HG02884 (cell line): ENCODE measurements around the gene C1orf167.

Source experiments
- ATAC-seq: cut with Tn5 transposase; IDR thresholded peaks from one replicate; pipeline ENCODE4 v1.9.1; 2021; ENCODE audit warnings: mild to moderate bottlenecking, moderate library complexity; ENCODE audit not compliant: unreplicated experiment

The C1orf167 gene

DNA sequence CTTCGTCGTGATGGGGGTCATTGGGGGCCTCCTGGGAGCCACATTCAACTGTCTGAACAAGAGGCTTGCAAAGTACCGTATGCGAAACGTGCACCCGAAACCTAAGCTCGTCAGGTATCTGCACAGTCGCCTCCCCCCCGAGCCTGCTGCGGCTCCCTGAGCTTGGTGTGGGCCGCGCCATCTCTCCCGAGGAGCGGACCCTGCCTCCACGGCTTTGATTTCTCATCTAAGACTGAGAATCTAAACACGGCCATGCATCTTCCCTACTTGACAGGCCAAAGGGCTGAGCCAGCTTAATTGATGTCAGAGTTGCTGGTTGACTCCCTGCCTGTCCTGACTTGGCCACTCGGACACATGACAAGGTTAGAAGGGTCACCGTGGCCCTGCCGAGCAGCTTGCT is 66.5 kb downstream of the C1orf167 start:
- no peak for ATAC-seq

DNA sequence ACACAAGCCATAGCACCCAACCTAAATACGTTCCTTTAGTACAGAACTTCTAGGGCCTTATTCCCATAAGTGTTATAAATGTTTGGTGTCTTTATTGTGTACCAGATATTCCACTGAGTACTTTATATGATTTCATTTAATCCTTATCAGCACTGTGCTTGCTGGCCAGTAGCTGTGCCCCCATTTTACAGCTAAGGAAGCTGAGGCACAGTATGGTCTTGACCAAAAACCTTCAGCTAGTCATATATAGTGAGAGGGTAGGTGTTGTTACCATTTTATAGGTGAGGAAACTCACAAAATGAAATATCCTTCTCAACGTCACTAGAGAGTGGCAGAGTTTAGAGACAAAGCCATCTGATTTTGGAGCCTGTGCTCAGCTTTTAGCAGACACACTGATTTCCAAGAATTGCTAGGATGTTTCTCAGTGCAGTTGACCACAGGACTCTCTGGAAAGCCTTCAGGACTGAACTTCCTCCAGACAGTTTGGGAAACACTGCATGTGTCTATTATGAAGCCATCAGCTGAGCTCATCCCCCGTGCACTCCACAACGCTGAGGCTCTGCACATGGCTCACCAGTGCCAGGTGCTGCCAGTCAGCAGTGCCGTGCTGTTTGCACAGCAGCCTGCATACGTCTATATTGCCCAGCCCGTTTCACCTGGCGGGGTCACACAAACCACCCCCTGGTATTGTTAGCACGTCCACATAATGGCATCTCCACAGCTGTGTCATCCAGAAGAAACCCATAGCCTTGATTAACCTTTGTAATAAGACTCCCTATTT is 70.1 kb downstream of the C1orf167 start:
- no peak for ATAC-seq

DNA sequence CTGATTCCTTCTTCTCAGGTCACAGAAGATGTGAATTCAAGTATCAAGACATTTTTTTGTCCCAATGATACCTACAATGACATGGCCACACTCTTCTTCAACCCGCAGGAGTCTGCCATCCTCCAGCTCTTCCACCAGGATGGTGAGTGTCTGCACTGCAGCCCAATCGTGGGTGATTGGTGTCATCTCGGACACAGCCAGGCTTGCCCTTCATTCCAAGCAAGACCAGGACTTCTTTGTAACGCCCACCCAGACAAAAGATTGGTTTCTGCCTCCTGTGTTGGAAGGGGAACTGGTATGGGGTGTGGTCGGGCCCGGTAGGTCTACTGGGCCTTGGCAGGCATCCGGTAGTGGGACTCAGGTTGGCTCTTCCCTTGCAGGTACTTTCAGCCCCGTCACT is 71.5 kb downstream of the C1orf167 start:
- no peak for ATAC-seq

DNA sequence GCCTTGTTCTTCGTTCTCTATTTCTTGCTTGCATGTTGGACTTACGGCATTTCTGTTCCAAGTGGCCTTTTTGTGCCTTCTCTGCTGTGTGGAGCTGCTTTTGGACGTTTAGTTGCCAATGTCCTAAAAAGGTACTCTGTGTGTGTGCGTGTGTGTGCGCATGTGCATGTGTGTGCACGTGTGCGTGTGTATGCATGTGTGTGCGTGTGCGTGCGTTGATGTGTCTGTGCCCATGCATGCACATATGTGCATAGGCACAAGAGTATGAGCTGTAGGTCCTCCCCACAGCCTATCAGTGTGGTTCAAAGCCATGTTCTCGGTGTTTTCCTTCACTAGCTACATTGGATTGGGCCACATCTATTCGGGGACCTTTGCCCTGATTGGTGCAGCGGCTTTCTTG is 71.9 kb downstream of the C1orf167 start:
- no peak for ATAC-seq

DNA sequence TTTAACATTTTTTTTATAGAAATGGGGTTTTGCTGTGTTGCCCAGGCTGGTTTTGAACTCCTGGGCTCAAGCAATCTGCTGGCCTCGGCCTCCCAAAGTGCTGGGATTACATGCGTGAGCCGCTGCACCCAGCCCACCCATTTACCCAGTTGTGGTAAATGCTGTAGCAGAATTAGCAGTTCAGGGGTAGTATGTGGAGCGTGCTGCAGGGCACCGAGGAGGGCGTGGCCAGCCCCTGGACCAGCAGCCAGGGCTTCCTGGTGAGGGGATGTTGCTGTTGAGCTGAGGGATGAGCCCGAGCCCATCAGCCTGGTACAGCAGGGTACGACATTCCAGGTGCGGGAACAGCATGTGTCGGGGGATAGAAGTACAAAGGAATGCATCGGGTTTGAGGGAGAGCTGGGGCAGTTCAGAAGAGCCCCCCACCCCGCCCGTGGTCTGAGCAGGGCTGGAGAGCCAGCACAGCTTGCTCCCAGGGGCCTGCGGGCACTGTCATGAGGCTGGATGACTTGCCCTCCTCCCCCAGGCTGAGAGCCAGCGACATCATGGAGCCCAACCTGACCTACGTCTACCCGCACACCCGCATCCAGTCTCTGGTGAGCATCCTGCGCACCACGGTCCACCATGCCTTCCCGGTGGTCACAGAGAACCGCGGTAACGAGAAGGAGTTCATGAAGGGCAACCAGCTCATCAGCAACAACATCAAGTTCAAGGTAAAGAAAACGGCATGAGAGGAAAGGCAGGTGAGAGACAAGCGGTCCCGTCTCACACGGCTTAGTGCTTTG is 73.6 kb downstream of the C1orf167 start:
- no peak for ATAC-seq

DNA sequence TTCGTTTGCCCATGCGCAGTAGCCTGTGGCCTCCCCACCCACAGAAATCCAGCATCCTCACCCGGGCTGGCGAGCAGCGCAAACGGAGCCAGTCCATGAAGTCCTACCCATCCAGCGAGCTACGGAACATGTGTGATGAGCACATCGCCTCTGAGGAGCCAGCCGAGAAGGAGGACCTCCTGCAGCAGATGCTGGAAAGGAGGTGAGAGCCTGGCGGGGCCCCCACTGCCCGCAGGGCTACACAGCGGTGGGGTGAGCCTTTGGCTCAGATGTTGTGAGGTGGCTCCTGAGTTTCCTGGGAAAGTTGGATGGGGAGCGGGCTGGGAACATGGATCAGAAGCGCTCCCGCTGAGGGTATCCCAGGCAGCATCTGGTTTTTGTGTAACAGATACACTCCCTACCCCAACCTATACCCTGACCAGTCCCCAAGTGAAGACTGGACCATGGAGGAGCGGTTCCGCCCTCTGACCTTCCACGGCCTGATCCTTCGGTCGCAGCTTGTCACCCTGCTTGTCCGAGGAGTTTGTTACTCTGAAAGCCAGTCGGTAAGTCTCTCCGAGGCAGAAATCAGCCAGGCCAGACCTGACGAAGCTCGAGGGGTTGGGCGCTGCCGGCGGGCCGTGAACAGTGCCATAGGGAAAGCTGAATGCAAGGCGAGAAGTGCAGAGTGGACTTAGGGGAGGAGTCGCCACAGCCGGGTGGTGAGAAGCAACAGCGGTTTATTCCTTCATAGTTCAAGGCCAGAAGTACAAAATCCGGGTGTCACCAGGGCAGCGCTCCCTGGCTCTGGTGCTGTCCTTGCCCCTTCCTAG is 75.2 kb downstream of the C1orf167 start:
- no peak for ATAC-seq

DNA sequence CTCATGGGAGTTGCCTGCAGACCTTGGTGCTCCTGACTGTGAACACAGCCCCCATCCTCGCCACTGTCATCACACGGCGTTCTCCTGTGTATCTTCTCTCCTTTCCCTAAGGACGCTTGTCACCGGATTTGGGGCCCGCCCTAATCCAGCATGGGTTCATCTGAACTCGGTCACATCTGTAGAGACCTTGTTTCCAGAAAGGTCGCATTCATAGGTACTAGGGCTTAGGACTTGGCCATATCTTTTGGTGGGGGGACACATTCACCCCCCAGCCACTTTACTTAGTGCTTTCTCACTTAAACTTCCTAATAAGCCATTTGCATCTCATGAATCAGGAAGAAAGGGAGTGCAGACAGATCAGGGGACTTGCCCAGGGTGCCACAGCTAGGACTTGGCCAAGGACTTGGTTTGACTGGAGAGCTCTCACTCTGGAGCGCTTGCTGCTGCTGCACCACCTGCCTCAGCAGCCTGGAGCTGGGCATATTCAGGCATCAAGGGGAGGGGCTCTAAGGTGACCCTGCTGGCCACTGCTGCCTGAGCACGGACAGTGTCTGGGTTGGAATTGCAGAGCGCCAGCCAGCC is 75.9 kb downstream of the C1orf167 start:
- ATAC-seq, result no peak

DNA sequence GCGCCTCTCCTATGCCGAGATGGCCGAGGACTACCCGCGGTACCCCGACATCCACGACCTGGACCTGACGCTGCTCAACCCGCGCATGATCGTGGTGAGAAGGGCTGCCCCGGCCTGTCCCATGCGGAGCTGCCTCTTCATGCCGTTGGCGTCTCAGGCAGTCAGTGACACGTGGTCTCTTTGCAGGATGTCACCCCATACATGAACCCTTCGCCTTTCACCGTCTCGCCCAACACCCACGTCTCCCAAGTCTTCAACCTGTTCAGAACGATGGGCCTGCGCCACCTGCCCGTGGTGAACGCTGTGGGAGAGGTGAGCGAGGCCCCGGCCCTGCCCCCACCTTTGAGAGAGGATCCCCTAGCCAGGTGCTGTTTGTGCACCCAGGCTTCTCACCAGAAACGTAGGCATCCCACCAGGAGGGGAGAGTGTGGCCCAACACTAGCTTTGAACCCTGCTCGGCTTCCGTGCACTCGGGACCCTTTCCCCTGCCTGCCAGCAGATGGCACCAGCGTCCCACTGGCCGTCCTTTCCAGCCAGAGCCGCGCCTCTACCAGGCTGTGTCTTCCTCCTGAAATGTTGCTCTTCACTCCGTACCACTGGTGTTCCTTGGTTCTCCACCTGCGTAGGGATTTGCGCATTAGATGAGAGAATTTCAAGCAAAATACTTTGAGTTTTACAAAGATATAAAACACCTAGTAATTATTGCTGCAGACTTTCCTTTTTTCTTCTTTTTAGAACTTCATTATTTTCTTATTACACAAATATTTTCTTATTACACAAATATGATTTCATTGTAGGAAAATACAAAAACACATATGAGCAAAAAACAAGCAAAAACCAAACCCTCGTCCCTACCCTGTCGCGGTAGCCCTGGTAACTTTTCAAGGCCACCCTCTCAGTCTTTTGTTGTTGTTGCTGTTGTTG is 76.6 kb downstream of the C1orf167 start:
- ATAC-seq, result no peak
